ENCODE data around the gene PLA2G4E.

Gene PLA2G4E

DNA sequence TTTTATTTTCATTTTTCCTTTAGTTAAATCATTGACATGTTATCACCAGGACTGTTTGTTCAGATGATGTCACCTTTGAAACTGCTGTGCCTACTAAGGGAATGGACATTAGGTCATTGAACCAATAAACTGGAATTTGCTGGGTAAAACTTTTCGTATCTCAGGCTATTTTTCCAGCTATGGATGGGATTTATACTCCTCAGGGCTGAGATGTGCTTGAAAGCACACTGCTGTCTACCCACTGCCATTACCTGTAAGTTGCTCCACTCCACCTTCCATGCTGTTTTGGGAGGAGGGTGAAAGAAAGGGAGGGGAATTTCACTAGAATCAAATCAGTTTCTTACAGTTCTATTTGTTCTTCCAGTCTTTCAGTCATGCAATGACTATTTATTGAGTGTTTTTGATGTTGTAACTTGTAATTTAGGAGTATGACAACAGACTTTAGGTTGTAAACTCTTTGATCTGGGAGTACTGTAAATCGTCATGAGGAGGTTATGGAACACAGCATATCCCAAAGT, 59.8 kb downstream of the PLA2G4E start:
- no peak overlapping the region for H3K27ac ChIP-seq (ENCODE audit: low read depth, low read length, poor library complexity, severe bottlenecking)

DNA sequence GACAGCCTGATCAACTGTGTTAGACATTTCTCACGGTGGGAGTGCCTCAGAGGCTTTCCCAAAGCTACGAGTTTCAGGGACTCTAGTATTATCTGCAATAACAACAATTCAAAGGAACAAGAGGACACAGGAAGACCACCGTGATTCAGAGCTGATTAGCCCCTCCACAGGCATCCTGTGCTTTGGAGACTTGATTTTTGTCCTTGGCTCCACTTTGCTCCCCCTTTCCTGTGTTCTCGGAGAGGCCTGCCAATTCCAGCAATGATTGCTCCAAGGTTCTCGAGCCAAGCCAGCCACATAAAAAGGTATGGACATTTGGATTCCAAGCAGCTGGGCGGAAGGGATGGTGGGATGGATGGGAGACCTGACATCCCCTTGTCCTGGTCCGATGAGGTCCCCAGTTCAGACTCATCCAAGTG, 62.8 kb downstream of the PLA2G4E start:
- Histone ChIP-seq H3K4me1 (ENCODE audit: insufficient read depth, low read length, severe bottlenecking) (peaks cover 3% of the 10 kb centered on the region), H2AFZ (ENCODE audit: low read length) (no peak overlapping the region), H3K9me2 (ENCODE audit: low read depth, low read length) (no peaks in the 10 kb centered on the region), H3K4me3 (ENCODE audit: low read depth, low read length, poor library complexity, severe bottlenecking) (no peak overlapping the region), H3K9me3 (ENCODE audit: low read length) (peaks cover 5% of the 10 kb centered on the region; the same call in 1 of the 2 replicates), H3K27me3 (ENCODE audit: insufficient read depth, low read length) (no peaks in the 10 kb centered on the region; the same call in 1 of the 2 replicates), H3K79me2 (ENCODE audit: insufficient read depth, low read length) (no peaks in the 10 kb centered on the region), H3K4me2 (ENCODE audit: low read length) (no peak overlapping the region), H3F3A (ENCODE audit: insufficient read depth, low read length) (no peaks in the 10 kb centered on the region), H3K27ac (ENCODE audit: low read depth, low read length, poor library complexity, severe bottlenecking) (no peak overlapping the region), H3K9ac (ENCODE audit: low read length) (no peak overlapping the region), H3K36me3 (ENCODE audit: insufficient read depth, low read length) (no peaks in the 10 kb centered on the region), H4K20me1 (ENCODE audit: insufficient read depth, low read length) (no peaks in the 10 kb centered on the region)
- TF ChIP-seq EZH2 (IDR thresholded peaks at IDR 0.05; ENCODE audit: borderline replicate concordance, low read length), result no peak
- TF ChIP-seq, protein P1, sequence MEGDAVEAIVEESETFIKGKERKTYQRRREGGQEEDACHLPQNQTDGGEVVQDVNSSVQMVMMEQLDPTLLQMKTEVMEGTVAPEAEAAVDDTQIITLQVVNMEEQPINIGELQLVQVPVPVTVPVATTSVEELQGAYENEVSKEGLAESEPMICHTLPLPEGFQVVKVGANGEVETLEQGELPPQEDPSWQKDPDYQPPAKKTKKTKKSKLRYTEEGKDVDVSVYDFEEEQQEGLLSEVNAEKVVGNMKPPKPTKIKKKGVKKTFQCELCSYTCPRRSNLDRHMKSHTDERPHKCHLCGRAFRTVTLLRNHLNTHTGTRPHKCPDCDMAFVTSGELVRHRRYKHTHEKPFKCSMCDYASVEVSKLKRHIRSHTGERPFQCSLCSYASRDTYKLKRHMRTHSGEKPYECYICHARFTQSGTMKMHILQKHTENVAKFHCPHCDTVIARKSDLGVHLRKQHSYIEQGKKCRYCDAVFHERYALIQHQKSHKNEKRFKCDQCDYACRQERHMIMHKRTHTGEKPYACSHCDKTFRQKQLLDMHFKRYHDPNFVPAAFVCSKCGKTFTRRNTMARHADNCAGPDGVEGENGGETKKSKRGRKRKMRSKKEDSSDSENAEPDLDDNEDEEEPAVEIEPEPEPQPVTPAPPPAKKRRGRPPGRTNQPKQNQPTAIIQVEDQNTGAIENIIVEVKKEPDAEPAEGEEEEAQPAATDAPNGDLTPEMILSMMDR (IDR thresholded peaks at IDR 0.05; ENCODE audit: low read length), result no peak

More for the DNA sequence above, 59.8 kb downstream of the PLA2G4E start:
- Histone ChIP-seq H3K4me3 (ENCODE audit: low read depth, low read length, poor library complexity, severe bottlenecking) (no peak overlapping the region), H2AFZ (ENCODE audit: low read length) (no peak overlapping the region), H4K20me1 (ENCODE audit: insufficient read depth, low read length) (no peaks in the 10 kb centered on the region), H3K36me3 (ENCODE audit: insufficient read depth, low read length) (no peaks in the 10 kb centered on the region), H3K9me3 (ENCODE audit: low read length) (peaks cover 5% of the 10 kb centered on the region; the same call in 1 of the 2 replicates), H3K27me3 (ENCODE audit: insufficient read depth, low read length) (no peaks in the 10 kb centered on the region; the same call in 1 of the 2 replicates), H3K4me2 (ENCODE audit: low read length) (no peak overlapping the region), H3K9me2 (ENCODE audit: low read depth, low read length) (no peaks in the 10 kb centered on the region), H3K4me1 (ENCODE audit: insufficient read depth, low read length, severe bottlenecking) (peaks cover 3% of the 10 kb centered on the region), H3K9ac (ENCODE audit: low read length) (no peak overlapping the region), H3K79me2 (ENCODE audit: insufficient read depth, low read length) (no peaks in the 10 kb centered on the region), H3F3A (ENCODE audit: insufficient read depth, low read length) (no peaks in the 10 kb centered on the region)
- TF ChIP-seq EZH2 (IDR thresholded peaks at IDR 0.05; ENCODE audit: borderline replicate concordance, low read length), result no peak
- TF ChIP-seq, protein P1 (IDR thresholded peaks at IDR 0.05; ENCODE audit: low read length), result no peak

DNA sequence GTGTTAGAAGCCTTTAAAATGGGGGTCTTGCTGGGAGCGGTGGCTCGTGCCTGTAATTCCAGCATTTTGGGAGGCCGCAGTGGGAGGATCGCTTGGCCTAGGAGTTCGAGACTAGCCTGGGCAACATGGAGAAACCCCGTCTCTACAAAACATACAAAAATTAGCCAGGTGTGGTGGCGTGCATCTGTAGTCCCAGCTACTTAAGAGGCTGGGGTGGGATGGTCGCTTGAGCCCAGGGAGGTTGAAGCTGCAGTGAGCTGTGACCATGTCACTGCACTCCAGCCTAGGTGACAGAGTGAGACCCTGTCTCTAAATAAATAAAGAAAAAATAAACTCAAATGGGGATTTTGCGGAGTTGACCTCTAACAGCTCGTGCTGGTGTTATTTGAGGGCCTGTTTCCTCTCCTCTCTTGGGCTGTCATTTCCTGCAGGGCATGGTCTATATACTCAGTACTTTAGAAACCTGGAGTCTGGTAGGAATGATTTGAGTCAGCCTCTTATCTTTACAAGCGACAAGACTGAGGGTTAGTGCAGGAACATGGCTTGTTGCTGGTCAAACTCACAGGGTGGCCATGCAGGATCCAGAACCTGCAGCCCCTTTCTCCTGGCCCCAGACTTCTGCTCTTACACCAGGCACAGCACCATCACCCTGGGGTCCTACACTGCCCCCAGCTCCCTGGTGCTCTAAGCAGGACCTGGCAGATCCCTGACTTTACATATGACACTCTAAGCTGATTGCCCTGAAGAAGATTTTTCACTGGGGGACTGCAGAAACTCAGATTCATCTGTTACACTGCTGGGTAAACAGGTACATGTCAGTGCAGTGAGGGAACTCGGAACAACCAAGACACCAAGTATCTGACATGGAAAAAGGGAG, 63.6 kb downstream of the PLA2G4E start:
- H3K79me2 ChIP-seq (ENCODE audit: insufficient read depth, low read length), result no peaks in the 10 kb centered on the region
- peaks cover 3% of the 10 kb centered on the region for H3K4me1 ChIP-seq (ENCODE audit: insufficient read depth, low read length, severe bottlenecking)
- H3K9ac ChIP-seq (ENCODE audit: low read length), result no peak overlapping the region
- H3K9me3 ChIP-seq (ENCODE audit: low read length), result peaks cover 5% of the 10 kb centered on the region; the same call in 1 of the 2 replicates
- H2AFZ ChIP-seq (ENCODE audit: low read length), result no peak overlapping the region
- no peaks in the 10 kb centered on the region; the same call in 1 of the 2 replicates for H3K36me3 ChIP-seq (ENCODE audit: insufficient read depth, low read length)
- H3K9me2 ChIP-seq (ENCODE audit: low read depth, low read length), result no peaks in the 10 kb centered on the region
- no peak overlapping the region for H3K27ac ChIP-seq (ENCODE audit: low read depth, low read length, poor library complexity, severe bottlenecking)
- no peak overlapping the region for H3K4me3 ChIP-seq (ENCODE audit: low read depth, low read length, poor library complexity, severe bottlenecking)
- H3K4me2 ChIP-seq (ENCODE audit: low read length), result no peak overlapping the region
- H3K27me3 ChIP-seq (ENCODE audit: insufficient read depth, low read length), result no peaks in the 10 kb centered on the region; the same call in 1 of the 2 replicates
- TF ChIP-seq EZH2 (IDR thresholded peaks at IDR 0.05; ENCODE audit: borderline replicate concordance, low read length), result no peak
- TF ChIP-seq, protein P1 (IDR thresholded peaks at IDR 0.05; ENCODE audit: low read length), result no peak
- H4K20me1 ChIP-seq (ENCODE audit: insufficient read depth, low read length), result no peaks in the 10 kb centered on the region
- no peaks in the 10 kb centered on the region for H3F3A ChIP-seq (ENCODE audit: insufficient read depth, low read length)
